Panc1 (cell line): ENCODE data around the gene PLPPR2. TPM values are rescaled to one million over a fixed set of nuclear protein-coding genes. Genes with fewer than 3 reads are reported as not detected.

Experiments
- ATAC-seq: fragments of 200-7000 bp; cut with Tn5 transposase; 2 replicates; pipeline ENCODE4 v1.9.1; 2020; ENCODE audit warnings: mild to moderate bottlenecking, moderate library complexity
- BruUV-seq: library from RNA; stranded (reverse); fragments of 400-500 nt; replicated peaks from 2 replicates; lab custom pipeline; 2021; lab: Mats Ljungman, UMichigan
- CTCF ChIA-PET: fragments of 300-600 bp; sonication (Branson Sonifier 250); formaldehyde crosslinking; loops from one replicate; lab custom pipeline; 2022; ENCODE audit warnings: antibody characterized with exemption; lab: Charles Lee
- POLR2A ChIA-PET: fragments of 300-600 bp; sonication (Branson Sonifier 250); formaldehyde crosslinking; loops from one replicate; lab custom pipeline; 2022; ENCODE audit warnings: antibody characterized with exemption; lab: Charles Lee
- DNase-seq: peaks from one replicate; pipeline ENCODE4 v3.0.0-alpha.2; 2010; ENCODE audit warnings: low read depth, low spot score
- H3K27ac ChIP-seq: 2 replicates; pipeline ENCODE4 v1.5.1; 2011; ENCODE audit warnings: mild to moderate bottlenecking, low read length, inconsistent platforms
- H3K27me3 ChIP-seq: fragments of 200-500 bp; sonication (Bioruptor generic); 2 replicates; pipeline ENCODE4 v1.6.0; 2014; ENCODE audit warnings: low read length, inconsistent platforms; ENCODE audit not compliant: control insufficient read depth, insufficient read depth
- H3K36me3 ChIP-seq: fragments of 200-500 bp; sonication (Bioruptor generic); 2 replicates; pipeline ENCODE4 v1.5.1; 2014; ENCODE audit warnings: inconsistent platforms, mild to moderate bottlenecking, low read length, moderate library complexity; ENCODE audit not compliant: control insufficient read depth, insufficient read depth
- H3K4me1 ChIP-seq: 2 replicates; pipeline ENCODE4 v1.5.1; 2011; ENCODE audit warnings: inconsistent platforms, mild to moderate bottlenecking, low read length, moderate library complexity; ENCODE audit not compliant: control insufficient read depth, insufficient read depth
- H3K4me3 ChIP-seq, 2 experiments: 2 replicates each; pipeline ENCODE4 v1.5.1; 2011 to 2012; ENCODE audit warnings: low read depth in 2 of 2, low read length in 2 of 2, mild to moderate bottlenecking in 2 of 2, inconsistent platforms in 1 of 2, moderate library complexity in 1 of 2
- H3K9me3 ChIP-seq: fragments of 200-500 bp; sonication (Bioruptor generic); 2 replicates; pipeline ENCODE4 v1.5.1; 2014; ENCODE audit warnings: low read depth, mild to moderate bottlenecking, inconsistent platforms, low read length, moderate library complexity; ENCODE audit not compliant: control insufficient read depth, insufficient read depth
- CTCF ChIP-seq: fragments of 450-650 bp; IDR thresholded peaks from 2 replicates; pipeline ENCODE4 v1.5.1; 2017; ENCODE audit warnings: mild to moderate bottlenecking
- POLR2AphosphoS5 ChIP-seq: IDR thresholded peaks from 2 replicates; pipeline ENCODE4 v1.6.1; 2012; ENCODE audit warnings: mild to moderate bottlenecking, low read depth, low read length, moderate library complexity
- REST ChIP-seq, 2 experiments: IDR thresholded peaks; 2 replicates each; pipeline ENCODE4 v1.6.1; 2011 to 2012; ENCODE audit warnings: low read depth in 2 of 2, control low read depth in 1 of 2, low read length in 1 of 2, mild to moderate bottlenecking in 1 of 2, moderate library complexity in 1 of 2; ENCODE audit not compliant: insufficient read depth in 1 of 2
- SIN3A ChIP-seq: IDR thresholded peaks from 2 replicates; pipeline ENCODE4 v1.6.1; 2012; ENCODE audit warnings: low read depth, mild to moderate bottlenecking, low read length, moderate library complexity, borderline replicate concordance; ENCODE audit not compliant: insufficient read depth
- TCF7L2 ChIP-seq: IDR thresholded peaks from 2 replicates; pipeline ENCODE4 v1.6.1; 2011; ENCODE audit warnings: mild to moderate bottlenecking, low read depth, low read length, inconsistent platforms
- in situ Hi-C: cut with HindIII; loops from 2 replicates; pipeline ENCODE4 v1.10.0; 2016; ENCODE audit warnings: low sequenced_read_pairs, low pct_unique_long_range_greater_than_20kb
- intact Hi-C: fragments of 100-400 bp; cut with micrococcal nuclease; formaldehyde crosslinking; loops from one replicate; pipeline ENCODE4 v1.10.0; 2022; ENCODE audit not compliant: unreplicated experiment
- total RNA-seq: library from RNA; stranded (reverse); gene quantifications from one replicate; pipeline ENCODE4 v1.2.1, GENCODE V29; 2021; ENCODE audit not compliant: unreplicated experiment

Gene PLPPR2
- total RNA-seq, 1 experiment from 2014 or later, result 43.3 TPM

DNA sequence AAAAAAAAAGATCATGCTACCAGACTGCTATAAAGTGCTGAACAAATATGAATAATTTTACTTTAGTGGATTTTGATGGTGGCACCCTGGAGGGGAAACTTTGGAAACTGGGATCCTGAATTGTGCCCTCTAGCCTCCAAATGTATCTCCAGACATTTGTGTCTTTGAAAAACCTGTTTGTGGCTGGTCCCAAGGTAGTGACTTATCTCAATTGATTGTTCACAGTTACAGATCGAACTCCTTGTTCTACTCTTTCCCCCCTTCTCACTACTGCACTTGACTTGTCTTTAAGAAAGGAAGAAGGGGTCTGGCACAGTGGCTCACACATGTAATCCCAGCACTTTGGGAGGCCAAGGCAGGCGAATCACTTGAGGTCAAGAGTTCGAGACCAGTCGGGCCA lies 53.4 kb downstream of the PLPPR2 start:
- no peaks in the 10 kb centered on the region for H3K4me1 ChIP-seq
- ChIA-PET POLR2A (no interaction called here), CTCF (no interaction called here)
- DNase-seq (no peak), ATAC-seq (no peak)
- in situ Hi-C loops, result no loop called here
- BruUV-seq, result no TSS peak
- intact Hi-C loops, result no loop called here
- no peak for TF ChIP-seq CTCF
- no peak for TF ChIP-seq TCF7L2
- TF ChIP-seq POLR2AphosphoS5, result no peak
- no peak for TF ChIP-seq REST (IDR thresholded peaks at IDR 0.05; ENCODE audit: insufficient read depth in 1 of 2, low read depth in 2 of 2, low read length in 1 of 2)
- TF ChIP-seq SIN3A, result no peak
- H3K4me3 ChIP-seq, result no peak overlapping the region
- H3K9me3 ChIP-seq, result no peaks in the 10 kb centered on the region
- H3K27ac ChIP-seq, result no peak overlapping the region
- H3K27me3 ChIP-seq, result no peaks in the 10 kb centered on the region
- no peaks in the 10 kb centered on the region for H3K36me3 ChIP-seq

DNA sequence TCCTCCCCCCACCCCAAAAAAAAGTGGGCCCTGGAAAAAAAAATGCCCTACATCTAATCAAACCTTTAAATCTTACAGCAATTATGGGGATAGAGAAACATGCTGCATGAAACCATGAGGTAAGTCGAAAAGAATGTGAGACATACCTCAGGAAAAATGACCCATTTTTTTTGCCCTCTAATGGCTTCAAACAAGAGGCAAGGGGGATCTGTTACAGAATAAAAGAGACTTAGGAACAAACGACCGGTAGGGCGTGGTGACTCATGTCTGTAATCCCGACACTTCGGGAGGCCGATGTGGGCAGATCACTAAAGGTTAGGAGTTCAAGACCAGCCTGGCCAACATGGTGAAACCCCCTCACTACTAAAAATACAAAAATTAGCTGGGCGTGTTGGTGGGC lies 55.5 kb downstream of the PLPPR2 start:
- DNase-seq, result no peak
- H3K36me3 ChIP-seq, result no peaks in the 10 kb centered on the region
- no peak overlapping the region for H3K27ac ChIP-seq
- BruUV-seq, result no TSS peak
- H3K4me3 ChIP-seq, result no peak overlapping the region
- intact Hi-C loops, result no loop called here
- CTCF ChIA-PET, result no interaction called here
- POLR2A ChIA-PET, result no interaction called here
- no peaks in the 10 kb centered on the region for H3K27me3 ChIP-seq
- H3K4me1 ChIP-seq, result no peaks in the 10 kb centered on the region
- no peak for TF ChIP-seq REST (IDR thresholded peaks at IDR 0.05; ENCODE audit: insufficient read depth in 1 of 2, low read depth in 2 of 2, low read length in 1 of 2)
- TF ChIP-seq POLR2AphosphoS5, result no peak
- no peak for TF ChIP-seq TCF7L2
- no peak for TF ChIP-seq SIN3A
- no peak for TF ChIP-seq CTCF
- in situ Hi-C loops, result no loop called here
- ATAC-seq, result no peak
- no peaks in the 10 kb centered on the region for H3K9me3 ChIP-seq
